Breast epithelium (tissue), 4 donors: ENCODE measurements around the gene PPT2. TPM values are rescaled to one million over a fixed set of nuclear protein-coding genes. Genes with fewer than 3 reads are reported as not detected.

Experiments used
- DNase-seq, 2 donors: peaks; one replicate each; pipeline ENCODE4 v3.0.0-alpha.2; 2019; ENCODE audit warnings: low spot score in 2 of 2
- H3K27ac ChIP-seq, 2 donors: fragments of 200-600 bp; sonication (generic) in 1 of 2; one replicate each; pipeline ENCODE4 v1.5.1; 2016 to 2019; ENCODE audit warnings: mild to moderate bottlenecking in 1 of 2
- H3K27me3 ChIP-seq, 2 donors: fragments of 200-600 bp; sonication (generic) in 1 of 2; one replicate each; pipeline versions ENCODE4 v1.5.1 to v1.6.0; 2017 to 2019; ENCODE audit warnings: control low read depth in 1 of 2, mild to moderate bottlenecking in 1 of 2
- H3K36me3 ChIP-seq: fragments of 200-600 bp; one replicate; pipeline ENCODE4 v1.5.1; 2019
- H3K4me1 ChIP-seq, 2 donors: fragments of 200-600 bp; sonication (generic); one replicate each; pipeline ENCODE4 v1.5.1; 2016 to 2019; ENCODE audit warnings: control low read depth in 1 of 2
- H3K4me3 ChIP-seq, 3 donors: fragments of 200-600 bp; sonication (generic); 1 replicate in 2 of 3; 2 replicates in 1 of 3; pipeline ENCODE4 v1.5.1; 2016 to 2019; ENCODE audit warnings: mild to moderate bottlenecking in 3 of 3, moderate library complexity in 2 of 3
- H3K9me3 ChIP-seq, 2 donors: fragments of 200-600 bp; sonication (generic) in 1 of 2; one replicate each; pipeline ENCODE4 v1.5.1; 2016 to 2019; ENCODE audit warnings: control low read depth in 1 of 2
- POLR2A ChIP-seq: fragments of 450-650 bp; IDR thresholded peaks from one replicate; pipeline ENCODE4 v1.6.1; 2016; ENCODE audit warnings: antibody characterized with exemption, mild to moderate bottlenecking, moderate library complexity
- POLR2AphosphoS5 ChIP-seq, 3 donors: sonication (generic); formaldehyde crosslinking; IDR thresholded peaks; one replicate each; pipeline ENCODE4 v1.6.1; 2017; ENCODE audit warnings: antibody characterized with exemption in 3 of 3
- intact Hi-C: fragments of 100-400 bp; cut with DNase I; formaldehyde crosslinking; loops from one replicate; pipeline ENCODE4 v1.15.1; 2023; ENCODE audit warnings: low total_unique reads
- total RNA-seq, 3 donors: library from RNA; depleted of rRNA; stranded (reverse); fragments of >200 nt; gene quantifications; one replicate each; pipeline ENCODE4 v1.1.0, GENCODE V29; 2016
- TF ChIP-seq, protein P1 (sequence below), 3 donors: fragments of 450-650 bp; IDR thresholded peaks; one replicate each; pipeline ENCODE4 v1.5.1; 2016 to 2017; ENCODE audit warnings: antibody characterized with exemption in 3 of 3, mild to moderate bottlenecking in 3 of 3, moderate library complexity in 3 of 3

PPT2 gene
- total RNA-seq, 3 donors from 2014 or later = 18.4 to 59.6 (median 28.5) TPM

DNA sequence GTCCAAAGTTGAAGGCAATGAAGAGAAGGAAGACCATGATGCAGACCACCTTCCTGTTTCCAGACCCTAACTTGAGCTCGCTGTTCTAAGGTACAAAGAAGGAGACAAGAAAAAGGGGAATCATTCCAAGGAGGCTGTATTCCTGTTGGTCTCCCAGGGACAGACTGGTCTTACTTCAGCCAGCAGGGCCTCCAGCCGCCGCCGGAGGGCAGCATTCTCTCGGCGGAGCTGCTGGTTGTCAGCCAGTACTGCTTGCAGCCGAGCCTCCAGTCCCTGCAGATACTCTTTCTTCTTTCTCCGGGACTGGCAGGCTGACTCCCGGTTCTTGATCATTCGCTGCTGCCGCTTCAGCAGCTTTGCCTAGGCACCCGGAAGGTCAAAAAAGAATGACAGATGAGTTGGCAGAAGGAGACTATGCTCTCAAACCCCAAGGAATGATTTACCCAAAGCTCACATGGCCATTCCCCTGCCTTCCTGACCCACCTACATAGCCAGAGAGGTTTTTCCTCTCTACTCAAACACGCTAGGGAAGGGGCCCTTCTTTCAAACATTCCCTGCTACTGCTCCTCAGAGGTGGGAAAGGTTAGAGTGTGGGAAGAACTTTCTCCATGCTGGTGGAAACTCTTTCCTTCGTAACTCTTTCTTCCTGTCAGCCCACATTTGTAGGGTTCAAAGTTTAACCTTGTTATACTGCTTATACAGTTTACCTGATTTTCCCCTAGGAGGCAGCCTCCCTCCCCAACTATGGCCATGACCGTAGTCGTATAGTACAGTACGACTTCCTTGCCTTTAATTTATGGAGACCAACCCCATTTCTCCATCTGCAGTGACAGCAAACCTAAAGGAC lies 34.9 kb upstream of the PPT2 start:
- Histone ChIP-seq H3K27ac (peak overlapping the region; percentile 16 to 25), H3K9me3 (no peaks in the 10 kb centered on the region), H3K4me3 (no peak overlapping the region), H3K27me3 (no peaks in the 10 kb centered on the region), H3K4me1 (peaks cover 0 to 4% of the 10 kb centered on the region in 2 donors), H3K36me3 (peaks cover 11% of the 10 kb centered on the region)
- TF ChIP-seq POLR2A (no peak), POLR2AphosphoS5 (IDR thresholded peaks at IDR 0.05) (peak; percentile 23 to 73 (median 49))
- TF ChIP-seq, protein P1, sequence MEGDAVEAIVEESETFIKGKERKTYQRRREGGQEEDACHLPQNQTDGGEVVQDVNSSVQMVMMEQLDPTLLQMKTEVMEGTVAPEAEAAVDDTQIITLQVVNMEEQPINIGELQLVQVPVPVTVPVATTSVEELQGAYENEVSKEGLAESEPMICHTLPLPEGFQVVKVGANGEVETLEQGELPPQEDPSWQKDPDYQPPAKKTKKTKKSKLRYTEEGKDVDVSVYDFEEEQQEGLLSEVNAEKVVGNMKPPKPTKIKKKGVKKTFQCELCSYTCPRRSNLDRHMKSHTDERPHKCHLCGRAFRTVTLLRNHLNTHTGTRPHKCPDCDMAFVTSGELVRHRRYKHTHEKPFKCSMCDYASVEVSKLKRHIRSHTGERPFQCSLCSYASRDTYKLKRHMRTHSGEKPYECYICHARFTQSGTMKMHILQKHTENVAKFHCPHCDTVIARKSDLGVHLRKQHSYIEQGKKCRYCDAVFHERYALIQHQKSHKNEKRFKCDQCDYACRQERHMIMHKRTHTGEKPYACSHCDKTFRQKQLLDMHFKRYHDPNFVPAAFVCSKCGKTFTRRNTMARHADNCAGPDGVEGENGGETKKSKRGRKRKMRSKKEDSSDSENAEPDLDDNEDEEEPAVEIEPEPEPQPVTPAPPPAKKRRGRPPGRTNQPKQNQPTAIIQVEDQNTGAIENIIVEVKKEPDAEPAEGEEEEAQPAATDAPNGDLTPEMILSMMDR (IDR thresholded peaks at IDR 0.05) = peak; percentile 67 to 84 (median 83)
- intact Hi-C loops = no loop called here
- DNase-seq = peak; percentile 77 to 91

DNA sequence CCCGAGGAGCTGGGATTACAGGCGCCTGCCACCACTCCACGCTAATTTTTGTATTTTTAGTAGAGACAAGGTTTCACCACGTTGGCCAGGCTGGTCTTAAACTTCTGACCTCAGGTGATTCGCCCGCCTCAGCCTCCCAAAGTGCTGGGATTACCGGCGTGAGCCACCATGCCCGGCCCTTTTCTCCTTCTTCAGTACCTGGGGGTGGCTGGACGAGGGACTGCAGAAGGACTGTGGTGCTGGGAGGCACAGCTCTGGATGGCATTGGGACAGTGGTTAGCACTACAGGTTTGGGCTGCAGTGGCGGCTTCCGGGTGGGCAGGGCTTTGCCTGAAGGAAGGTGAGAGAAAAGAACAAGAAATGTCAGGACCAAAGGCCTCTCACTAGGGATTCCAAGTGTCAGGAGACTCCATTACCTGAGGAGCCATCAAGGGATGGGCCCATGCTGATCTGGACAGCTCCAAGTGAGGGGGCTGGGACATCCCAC lies 33.3 kb upstream of the PPT2 start:
- intact Hi-C loops = no loop called here
- TF ChIP-seq POLR2AphosphoS5 (IDR thresholded peaks at IDR 0.05) (no peak), POLR2A (no peak)
- TF ChIP-seq, protein P1 (IDR thresholded peaks at IDR 0.05) = no peak
- H3K4me1 ChIP-seq = peaks cover 0 to 4% of the 10 kb centered on the region in 2 donors
- H3K9me3 ChIP-seq = no peaks in the 10 kb centered on the region
- H3K4me3 ChIP-seq = no peak overlapping the region
- no peaks in the 10 kb centered on the region for H3K27me3 ChIP-seq
- H3K36me3 ChIP-seq = peaks cover 14% of the 10 kb centered on the region
- H3K27ac ChIP-seq = no peak overlapping the region
- DNase-seq = no peak

DNA sequence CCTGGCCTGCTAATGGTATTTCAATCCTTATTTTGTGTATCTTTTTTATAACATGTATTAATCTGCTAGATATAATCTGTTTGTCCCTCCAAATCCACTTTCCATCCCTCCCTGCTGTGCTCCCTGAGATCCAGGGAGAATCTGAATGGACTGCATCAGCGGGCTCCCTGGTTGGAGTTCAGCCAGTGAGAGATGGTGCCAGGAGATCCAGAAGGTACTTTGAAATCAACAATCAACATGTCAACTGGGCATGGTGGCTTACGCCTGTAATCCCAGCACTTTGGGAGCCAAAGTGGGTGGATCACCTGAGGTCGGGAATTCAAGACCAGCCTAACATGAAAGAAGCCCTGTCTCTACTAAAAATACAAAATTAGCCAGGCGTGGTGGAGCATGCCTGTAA lies 30.3 kb upstream of the PPT2 start:
- intact Hi-C loops = loop anchor here (1.0 kb wide), 1 partner anchor 47 kb away; no protein-coding TSS in a partner anchor
- Histone ChIP-seq H3K9me3 (no peaks in the 10 kb centered on the region), H3K36me3 (peaks cover 13% of the 10 kb centered on the region), H3K27ac (no peak overlapping the region), H3K4me3 (no peak overlapping the region), H3K4me1 (peaks cover 6 to 17% of the 10 kb centered on the region in 2 donors), H3K27me3 (no peaks in the 10 kb centered on the region)
- no peak for TF ChIP-seq POLR2A
- TF ChIP-seq POLR2AphosphoS5 (IDR thresholded peaks at IDR 0.05) = no peak
- no peak for DNase-seq

DNA sequence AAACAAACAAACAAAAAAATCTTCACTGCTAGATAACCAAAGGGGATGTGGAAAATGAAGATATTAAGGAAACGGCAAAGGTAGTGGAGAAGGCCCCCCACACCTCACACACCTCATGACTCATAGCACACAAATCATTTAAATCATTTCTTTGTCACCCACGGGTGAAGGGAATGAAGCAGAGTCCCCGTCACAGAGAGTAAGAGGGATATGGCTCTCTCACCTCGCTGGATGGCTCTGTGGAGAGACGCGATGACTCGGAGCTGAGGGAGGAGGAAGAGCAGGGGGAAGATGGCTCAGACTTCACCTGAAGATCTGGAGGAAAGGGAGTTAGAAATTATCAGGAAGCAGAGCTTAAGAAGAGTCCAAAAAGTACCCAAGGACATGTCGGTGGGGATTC lies 27.1 kb upstream of the PPT2 start:
- Histone ChIP-seq H3K4me3 (peak overlapping the region; percentile 90 to 95 (median 91)), H3K9me3 (no peaks in the 10 kb centered on the region), H3K27ac (no peak overlapping the region), H3K27me3 (no peaks in the 10 kb centered on the region), H3K36me3 (peaks cover 6% of the 10 kb centered on the region), H3K4me1 (peaks cover 7 to 21% of the 10 kb centered on the region in 2 donors)
- no peak for TF ChIP-seq POLR2AphosphoS5 (IDR thresholded peaks at IDR 0.05)
- no peak for TF ChIP-seq POLR2A
- TF ChIP-seq, protein P1 (IDR thresholded peaks at IDR 0.05) = no peak
- no peak for DNase-seq
- intact Hi-C loops = no loop called here

DNA sequence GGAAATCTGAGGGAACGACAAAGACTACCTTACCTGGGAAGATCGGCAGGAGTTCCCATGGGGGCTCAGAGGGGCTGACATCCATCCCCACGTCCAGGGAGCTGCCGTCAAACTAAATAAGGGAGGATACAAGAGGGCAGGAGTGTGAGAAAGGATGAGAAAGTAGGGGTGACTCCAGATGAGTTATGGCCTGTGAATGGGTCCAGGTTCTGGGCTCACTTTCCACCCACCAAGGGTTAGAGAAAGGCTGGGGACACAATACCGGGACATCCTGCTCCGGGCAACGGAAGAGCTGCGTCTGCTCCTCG lies 26.6 kb upstream of the PPT2 start:
- H3K27ac ChIP-seq = peak overlapping the region; percentile 88 to 93
- H3K9me3 ChIP-seq = no peaks in the 10 kb centered on the region
- no peak for DNase-seq
- TF ChIP-seq POLR2AphosphoS5 (IDR thresholded peaks at IDR 0.05) (no peak), POLR2A (no peak)
- TF ChIP-seq, protein P1 (IDR thresholded peaks at IDR 0.05) = no peak
- H3K4me1 ChIP-seq = peaks cover 7 to 21% of the 10 kb centered on the region in 2 donors
- intact Hi-C loops = no loop called here
- H3K36me3 ChIP-seq = peaks cover 6% of the 10 kb centered on the region
- peak overlapping the region; percentile 90 to 95 (median 91) for H3K4me3 ChIP-seq
- H3K27me3 ChIP-seq = no peaks in the 10 kb centered on the region
